GM11168 (cell line): ENCODE measurements around the gene URB1.
"Not testable (repeated sequence)": the region's sequence is repeated elsewhere in the genome, so short reads cannot be mapped to it uniquely, and the experiment has no call there.

ENCODE experiments used
- in situ Hi-C: fragments of 300-500 bp; cut with MboI; formaldehyde crosslinking; loops from one replicate; pipeline ENCODE4 v1.12.0; 2022; ENCODE audit warnings: low sequenced_read_pairs; ENCODE audit not compliant: unreplicated experiment

URB1 gene

DNA sequence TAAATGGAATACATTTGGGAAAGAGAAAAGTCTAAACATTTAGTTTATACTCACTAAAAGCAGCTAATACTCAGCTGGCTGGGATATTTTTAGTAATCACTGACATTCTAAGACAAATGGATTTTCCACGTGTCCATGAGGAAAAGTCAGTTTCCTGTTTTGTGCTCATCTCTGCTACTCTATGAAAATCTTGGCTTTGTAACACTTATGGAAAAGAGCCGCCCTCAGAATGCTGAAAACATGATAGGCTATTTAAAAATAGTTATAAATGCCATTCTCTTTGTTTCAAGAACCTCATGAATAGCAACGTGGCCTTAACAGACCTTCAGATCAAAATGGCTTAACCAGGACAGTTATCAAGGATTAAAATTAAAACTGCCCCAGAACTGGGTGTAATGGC lies 64.2 kb downstream of the URB1 start:
- in situ Hi-C loops, result no loop called here

GRCh38 chr21:32325706-32326105 lies 67.1 kb downstream of the URB1 start:
- in situ Hi-C loops, result no loop called here

GRCh38 chr21:32322676-32323075 lies 70.1 kb downstream of the URB1 start:
- in situ Hi-C loops, result no loop called here

GRCh38 chr21:32322103-32322502 lies 70.7 kb downstream of the URB1 start:
- in situ Hi-C loops, result no loop called here

GRCh38 chr21:32321480-32321879 lies 71.3 kb downstream of the URB1 start:
- in situ Hi-C loops, result no loop called here

DNA sequence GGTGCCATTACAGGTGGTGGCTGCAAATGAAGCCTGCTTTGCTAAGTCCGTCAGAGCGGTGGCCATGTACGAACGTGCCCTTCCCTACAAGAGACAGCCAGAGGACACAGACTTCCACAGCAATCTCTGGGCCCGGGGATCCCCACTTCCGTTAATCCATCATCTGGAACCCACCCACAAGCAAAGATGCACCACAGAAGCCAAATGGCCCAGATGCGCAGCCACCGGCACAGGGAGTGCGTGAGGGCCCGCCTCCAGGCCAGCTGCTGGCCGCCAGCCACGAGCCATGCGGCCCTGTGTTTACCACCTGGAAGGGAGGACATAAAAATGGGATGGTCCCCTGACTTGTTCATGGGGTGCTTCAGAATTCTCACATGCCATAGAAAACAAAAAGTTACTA lies 72.1 kb downstream of the URB1 start:
- in situ Hi-C loops, result no loop called here

- in situ Hi-C loops, result no loop called here
Measured at GRCh38 chr21:32320059-32320458, 72.8 kb downstream of the URB1 start.

- in situ Hi-C loops, result no loop called here
Measured at GRCh38 chr21:32319012-32319411, 73.8 kb downstream of the URB1 start.

- in situ Hi-C loops, result no loop called here
Measured at GRCh38 chr21:32317726-32318125, 75.1 kb downstream of the URB1 start.

- in situ Hi-C loops, result no loop called here
Measured at GRCh38 chr21:32316361-32317215, 76.2 kb downstream of the URB1 start.

DNA sequence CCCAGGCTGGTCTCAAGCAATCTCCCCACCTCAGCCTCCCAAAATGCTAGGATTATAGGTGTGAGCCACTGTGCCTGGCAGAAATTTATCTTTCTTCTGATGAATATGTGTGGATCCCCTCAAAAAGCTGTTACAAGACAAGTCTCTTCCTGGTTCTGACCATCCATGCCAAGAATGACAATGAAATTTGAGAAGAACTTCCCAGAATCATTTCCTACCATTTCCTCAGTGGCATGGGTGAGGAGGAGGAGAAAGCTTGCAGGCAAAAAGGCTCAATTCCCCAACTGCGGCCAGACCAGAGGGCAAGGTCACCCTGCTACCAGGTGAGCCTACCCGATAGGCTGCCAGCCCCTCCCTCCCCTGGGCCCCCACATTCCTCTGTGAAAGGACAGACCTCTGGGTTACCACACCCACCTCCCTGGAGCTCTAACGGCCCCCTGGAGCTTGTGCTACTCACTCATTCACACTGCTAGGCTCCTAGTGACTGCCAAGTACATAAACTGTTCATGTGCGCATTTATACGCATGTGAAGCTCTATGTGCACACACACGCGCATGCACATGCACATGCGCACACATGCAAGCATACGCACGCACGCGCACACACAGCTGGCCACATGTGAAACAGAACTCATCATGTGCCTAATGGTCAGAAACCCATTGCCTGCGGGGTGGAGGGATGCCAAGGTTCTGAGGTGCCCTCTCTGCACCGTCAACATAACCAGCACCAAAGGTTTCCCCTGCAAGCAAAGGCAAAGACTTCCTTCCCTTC lies 77.1 kb downstream of the URB1 start:
- in situ Hi-C loops, result no loop called here

- in situ Hi-C loops, result no loop called here
Measured at GRCh38 chr21:32314806-32315205, 78.0 kb downstream of the URB1 start.

DNA sequence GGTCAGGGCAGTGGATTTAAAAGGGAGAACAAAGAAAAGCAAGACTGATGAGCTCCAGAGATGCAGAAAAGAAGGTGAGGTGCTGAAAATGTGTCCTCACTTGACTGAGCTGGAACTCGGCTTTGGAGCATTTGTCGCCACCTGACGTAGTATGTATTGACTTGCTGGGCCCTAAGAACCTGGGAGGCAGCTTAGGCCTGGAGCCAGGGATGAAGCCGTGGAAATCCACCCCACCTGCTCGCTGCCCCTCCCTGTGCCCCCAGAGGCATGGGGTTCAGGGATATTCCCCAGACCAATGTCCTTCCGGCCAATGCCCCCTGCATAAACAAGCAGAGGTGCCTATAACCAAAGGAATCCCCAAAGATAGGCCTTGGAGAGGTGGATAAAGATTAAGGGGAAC lies 79.8 kb downstream of the URB1 start:
- in situ Hi-C loops, result no loop called here

GRCh38 chr21:32312326-32312725 lies 80.5 kb downstream of the URB1 start:
- in situ Hi-C loops, result no loop called here

DNA sequence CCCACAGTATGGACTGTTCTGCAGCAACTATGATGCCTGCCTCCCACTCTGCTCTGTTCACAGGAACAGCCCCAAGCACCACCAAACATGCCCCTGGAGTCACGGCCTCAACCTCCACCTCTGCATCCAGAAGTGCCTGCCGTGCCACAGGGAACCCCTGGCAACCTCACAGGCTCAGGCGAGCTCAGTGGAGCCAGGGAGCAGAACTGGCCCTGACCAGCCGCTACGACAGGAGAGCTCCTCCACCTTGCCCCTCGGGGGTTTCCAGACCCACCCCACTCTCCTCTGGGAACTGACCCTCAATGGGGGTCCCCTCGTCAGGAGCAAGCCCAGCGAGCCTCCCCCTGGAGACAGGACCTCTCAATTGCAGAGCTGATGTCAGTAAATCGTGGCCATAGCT lies 81.2 kb downstream of the URB1 start:
- in situ Hi-C loops, result no loop called here

DNA sequence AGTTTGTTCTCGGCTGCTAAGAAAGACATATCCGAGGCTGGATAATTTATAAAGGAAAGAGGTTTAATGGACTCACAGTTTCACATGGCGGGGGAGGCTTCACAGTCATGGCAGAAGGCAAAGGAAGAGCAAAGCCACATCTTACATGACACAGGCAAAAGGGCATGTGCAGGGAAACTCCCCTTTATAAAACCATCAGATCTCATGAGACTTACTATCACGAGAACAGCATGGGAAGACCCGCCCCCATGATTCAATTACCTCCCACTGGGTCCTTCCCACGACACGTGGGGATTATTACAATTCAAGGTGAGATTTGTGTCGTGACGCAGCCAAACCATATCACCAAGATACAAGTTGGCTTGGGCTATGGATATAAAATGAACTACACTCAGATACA lies 81.8 kb downstream of the URB1 start:
- in situ Hi-C loops, result not testable (repeated sequence)

- in situ Hi-C loops, result no loop called here
Measured at GRCh38 chr21:32309906-32310460, 82.8 kb downstream of the URB1 start.

GRCh38 chr21:32308696-32309095 lies 84.1 kb downstream of the URB1 start:
- in situ Hi-C loops, result no loop called here

- in situ Hi-C loops, result no loop called here
Measured at GRCh38 chr21:32307706-32308105, 85.1 kb downstream of the URB1 start.

- in situ Hi-C loops, result no loop called here
Measured at GRCh38 chr21:32306021-32306780, 86.6 kb downstream of the URB1 start.

- in situ Hi-C loops, result no loop called here
Measured at GRCh38 chr21:32304998-32305397, 87.8 kb downstream of the URB1 start.
